Natural killer cell (primary cell): Measurements from ENCODE around the gene TMEM132A. TPM values are rescaled to one million over a fixed set of nuclear protein-coding genes. Genes with fewer than 3 reads are reported as not detected.

Experiments
- ATAC-seq, 3 donors: fragments of 150-1000 bp in 2 of 3; fragments of 200-7000 bp in 1 of 3; cut with Tn5 transposase; 1 replicate in 1 of 3; 2 replicates in 2 of 3; pipeline ENCODE4 v1.10.0; 2021; ENCODE audit warnings: mild to moderate bottlenecking in 2 of 3, moderate library complexity in 2 of 3
- DNase-seq, 2 donors: peaks; one replicate each; pipeline versions ENCODE4 v3.0.0 to v3.0.0-alpha.2; 2013 to 2021; ENCODE audit warnings: mixed read lengths in 1 of 2
- H3K27ac ChIP-seq: one replicate; pipeline ENCODE4 v1.5.1; 2013; ENCODE audit warnings: mild to moderate bottlenecking, low read length
- H3K27me3 ChIP-seq: one replicate; pipeline ENCODE4 v1.6.1; 2013; ENCODE audit warnings: low read length; ENCODE audit not compliant: control insufficient read depth, insufficient read depth
- H3K36me3 ChIP-seq: one replicate; pipeline ENCODE4 v1.6.1; 2013; ENCODE audit warnings: low read length; ENCODE audit not compliant: control insufficient read depth, insufficient read depth
- H3K4me1 ChIP-seq: one replicate; pipeline ENCODE4 v1.6.1; 2013; ENCODE audit warnings: low read length; ENCODE audit not compliant: control insufficient read depth, insufficient read depth
- H3K4me3 ChIP-seq: one replicate; pipeline ENCODE4 v1.5.1; 2013; ENCODE audit warnings: low read length
- H3K9me3 ChIP-seq: one replicate; pipeline ENCODE4 v1.6.1; 2013; ENCODE audit warnings: low read length; ENCODE audit not compliant: control insufficient read depth, insufficient read depth
- H3K27ac Mint-ChIP-seq, 2 donors: one replicate each; pipeline ENCODE4 v1.8.0; 2022; ENCODE audit warnings: mild to moderate bottlenecking in 2 of 2, mixed read lengths in 2 of 2, moderate library complexity in 1 of 2
- H3K27me3 Mint-ChIP-seq, 2 donors: one replicate each; pipeline ENCODE4 v1.8.0; 2022; ENCODE audit warnings: low read depth in 2 of 2, mixed read lengths in 2 of 2
- H3K36me3 Mint-ChIP-seq: one replicate; pipeline ENCODE4 v1.8.0; 2022; ENCODE audit warnings: mixed read lengths
- H3K4me1 Mint-ChIP-seq, 2 donors: one replicate each; pipeline ENCODE4 v1.8.0; 2022; ENCODE audit warnings: mixed read lengths in 2 of 2
- H3K4me3 Mint-ChIP-seq: one replicate; pipeline ENCODE4 v1.8.0; 2022; ENCODE audit warnings: mild to moderate bottlenecking, moderate library complexity, mixed read lengths
- H3K9me3 Mint-ChIP-seq, 2 donors: one replicate each; pipeline ENCODE4 v1.8.0; 2022; ENCODE audit warnings: mixed read lengths in 2 of 2
- WGBS: methylation state at CpG from one replicate; pipeline ENCODE4 v1.1.7; 2013; ENCODE audit warnings: missing lambda C conversion rate; ENCODE audit not compliant: insufficient coverage; 5-methylcytosine and 5-hydroxymethylcytosine counted together
- intact Hi-C: fragments of 100-400 bp; cut with micrococcal nuclease; formaldehyde crosslinking; loops from one replicate; pipeline ENCODE4 v1.14.2; 2022
- total RNA-seq, 4 donors: library from RNA; stranded (reverse); fragments of 120-200 nt in 1 of 4; gene quantifications; one replicate each; pipeline versions ENCODE4 v1.2.3 to v1.2.4, GENCODE V29; 2013 to 2022
- TF ChIP-seq, protein P1 (sequence below): fragments of 200-600 bp; IDR thresholded peaks from one replicate; pipeline ENCODE4 v1.8.0; 2022; ENCODE audit warnings: antibody characterized with exemption

The TMEM132A gene
- total RNA-seq, 3 donors from 2014 or later (not counting 1 experiment from before 2014, with no cell fraction given) = not detected

- Histone ChIP-seq H3K4me3 (no peak overlapping the region), H3K27ac (no peak overlapping the region), H3K9me3 (no peaks in the 10 kb centered on the region), H3K4me1 (peaks cover 18% of the 10 kb centered on the region), H3K27me3 (no peaks in the 10 kb centered on the region), H3K36me3 (no peaks in the 10 kb centered on the region)
- no peak overlapping the region for H3K4me3 Mint-ChIP-seq
- DNase-seq (no peak), ATAC-seq (no peak)
- intact Hi-C loops = no loop called here
- 82% methylated on average over 3 of the region's 4 CpGs for WGBS
- H3K36me3 Mint-ChIP-seq = no peaks in the 10 kb centered on the region
- H3K27ac Mint-ChIP-seq = no peak overlapping the region
- H3K27me3 Mint-ChIP-seq = peaks cover 0 to 11% of the 10 kb centered on the region in 2 donors
- TF ChIP-seq, protein P1, sequence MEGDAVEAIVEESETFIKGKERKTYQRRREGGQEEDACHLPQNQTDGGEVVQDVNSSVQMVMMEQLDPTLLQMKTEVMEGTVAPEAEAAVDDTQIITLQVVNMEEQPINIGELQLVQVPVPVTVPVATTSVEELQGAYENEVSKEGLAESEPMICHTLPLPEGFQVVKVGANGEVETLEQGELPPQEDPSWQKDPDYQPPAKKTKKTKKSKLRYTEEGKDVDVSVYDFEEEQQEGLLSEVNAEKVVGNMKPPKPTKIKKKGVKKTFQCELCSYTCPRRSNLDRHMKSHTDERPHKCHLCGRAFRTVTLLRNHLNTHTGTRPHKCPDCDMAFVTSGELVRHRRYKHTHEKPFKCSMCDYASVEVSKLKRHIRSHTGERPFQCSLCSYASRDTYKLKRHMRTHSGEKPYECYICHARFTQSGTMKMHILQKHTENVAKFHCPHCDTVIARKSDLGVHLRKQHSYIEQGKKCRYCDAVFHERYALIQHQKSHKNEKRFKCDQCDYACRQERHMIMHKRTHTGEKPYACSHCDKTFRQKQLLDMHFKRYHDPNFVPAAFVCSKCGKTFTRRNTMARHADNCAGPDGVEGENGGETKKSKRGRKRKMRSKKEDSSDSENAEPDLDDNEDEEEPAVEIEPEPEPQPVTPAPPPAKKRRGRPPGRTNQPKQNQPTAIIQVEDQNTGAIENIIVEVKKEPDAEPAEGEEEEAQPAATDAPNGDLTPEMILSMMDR = no peak
- H3K4me1 Mint-ChIP-seq = peaks cover 19 to 20% of the 10 kb centered on the region in 2 donors
- H3K9me3 Mint-ChIP-seq = no peaks in the 10 kb centered on the region
Measured at GRCh38 chr11:60966890-60967289, 42.6 kb downstream of the TMEM132A start.

DNA sequence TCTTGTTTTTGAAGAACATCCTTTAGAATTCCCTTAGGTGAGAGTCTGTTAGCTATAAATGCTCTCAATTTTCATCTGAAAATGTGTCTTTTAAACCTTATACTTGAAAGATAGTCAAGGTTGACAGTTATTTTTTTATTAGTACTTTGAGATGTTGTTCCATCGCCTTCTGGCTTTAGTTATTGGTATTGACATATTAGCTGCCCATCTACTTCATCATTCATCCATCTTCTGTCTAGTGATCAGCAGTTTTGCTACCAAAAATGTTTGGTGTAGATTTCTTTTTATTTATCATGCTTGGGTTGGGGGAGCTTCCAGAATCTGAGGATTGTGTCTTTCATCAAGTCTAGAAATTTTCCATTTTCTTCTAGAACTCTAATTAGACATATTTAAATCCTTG, 44.0 kb downstream of the TMEM132A start:
- no peaks in the 10 kb centered on the region for H3K36me3 Mint-ChIP-seq
- peaks cover 25 to 31% of the 10 kb centered on the region in 2 donors for H3K4me1 Mint-ChIP-seq
- H3K27me3 ChIP-seq = no peaks in the 10 kb centered on the region
- no peak overlapping the region for H3K27ac ChIP-seq
- TF ChIP-seq, protein P1 = no peak
- peaks cover 31% of the 10 kb centered on the region for H3K4me1 ChIP-seq
- H3K9me3 Mint-ChIP-seq = no peaks in the 10 kb centered on the region
- H3K27me3 Mint-ChIP-seq = peaks cover 0 to 11% of the 10 kb centered on the region in 2 donors
- intact Hi-C loops = no loop called here
- DNase-seq (no peak), ATAC-seq (no peak)
- no CpG with 5 or more reads among the region's 1 CpG for WGBS
- no peaks in the 10 kb centered on the region for H3K36me3 ChIP-seq
- no peaks in the 10 kb centered on the region for H3K9me3 ChIP-seq
- H3K4me3 Mint-ChIP-seq = no peak overlapping the region
- no peak overlapping the region for H3K4me3 ChIP-seq
- H3K27ac Mint-ChIP-seq = no peak overlapping the region

DNA sequence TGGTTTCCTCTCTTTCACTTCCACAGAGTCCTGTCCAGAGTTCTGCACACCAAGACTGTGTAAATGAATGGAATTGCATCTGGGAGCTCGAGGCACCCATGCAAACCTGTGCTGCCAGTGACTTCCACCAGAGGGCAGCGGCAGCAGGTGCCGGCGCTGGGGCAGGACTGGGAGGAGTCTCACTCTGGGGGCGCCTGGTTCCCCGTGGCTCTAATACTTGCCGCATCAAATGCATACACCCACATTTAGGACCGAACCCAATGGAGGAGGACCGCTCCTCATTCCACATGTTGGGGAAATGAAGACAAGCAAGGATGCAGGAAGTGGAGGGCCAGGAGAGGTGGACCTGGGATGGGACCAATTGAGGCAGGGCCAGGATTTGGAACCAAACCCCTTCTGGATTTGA, 46.1 kb downstream of the TMEM132A start:
- 10% methylated on average over 7 of the region's 9 CpGs for WGBS
- Mint-ChIP-seq H3K4me1 (peaks cover 30 to 43% of the 10 kb centered on the region in 2 donors), H3K27ac (no peak overlapping the region), H3K27me3 (peaks cover 0 to 11% of the 10 kb centered on the region in 2 donors), H3K9me3 (no peaks in the 10 kb centered on the region), H3K36me3 (no peaks in the 10 kb centered on the region), H3K4me3 (peak overlapping the region; percentile 79)
- TF ChIP-seq, protein P1 = peak; percentile 86
- Histone ChIP-seq H3K36me3 (no peaks in the 10 kb centered on the region), H3K4me3 (no peak overlapping the region), H3K27me3 (no peaks in the 10 kb centered on the region), H3K27ac (no peak overlapping the region), H3K9me3 (no peaks in the 10 kb centered on the region), H3K4me1 (peaks cover 42% of the 10 kb centered on the region)
- peak; percentile 61 to 91 for DNase-seq
- peak; percentile 81 to 95 (median 82) for ATAC-seq
- intact Hi-C loops = loop anchor here (1.0 to 2.0 kb wide), 2 partner anchors 159 to 216 kb away; no protein-coding TSS in a partner anchor

DNA sequence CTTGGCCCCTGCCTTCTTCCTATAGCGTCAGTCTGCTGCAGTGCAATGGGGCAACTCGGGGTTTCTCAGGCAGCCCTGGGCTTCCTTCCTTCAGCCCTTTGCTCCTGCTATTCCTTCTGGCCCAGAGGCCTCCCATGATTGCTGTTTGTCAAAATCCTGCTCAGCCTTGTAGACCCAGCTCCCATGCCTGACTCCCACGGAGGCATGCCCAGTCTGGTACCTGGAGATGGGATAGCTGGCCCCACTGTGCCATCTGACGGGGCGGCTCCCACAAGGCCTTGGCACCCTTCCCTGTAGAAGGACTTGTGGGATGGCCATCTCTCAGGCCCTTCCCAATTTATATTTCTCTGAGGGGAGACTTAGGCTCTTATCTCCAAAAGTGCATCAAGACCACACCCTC, 46.6 kb downstream of the TMEM132A start:
- peak in 1 of 2 donors; percentile 36 for DNase-seq
- no peaks in the 10 kb centered on the region for H3K36me3 Mint-ChIP-seq
- ATAC-seq = no peak
- H3K4me3 Mint-ChIP-seq = peak overlapping the region; percentile 89
- H3K27ac Mint-ChIP-seq = peak overlapping the region; percentile 71 to 81
- H3K36me3 ChIP-seq = no peaks in the 10 kb centered on the region
- no peaks in the 10 kb centered on the region for H3K9me3 Mint-ChIP-seq
- no peaks in the 10 kb centered on the region for H3K27me3 ChIP-seq
- peaks cover 42% of the 10 kb centered on the region for H3K4me1 ChIP-seq
- H3K4me1 Mint-ChIP-seq = peaks cover 30 to 43% of the 10 kb centered on the region in 2 donors
- 86% methylated on average over 5 of the region's 5 CpGs for WGBS
- TF ChIP-seq, protein P1 = no peak
- H3K9me3 ChIP-seq = no peaks in the 10 kb centered on the region
- peaks cover 0 to 11% of the 10 kb centered on the region in 2 donors for H3K27me3 Mint-ChIP-seq
- intact Hi-C loops = loop anchor here (1.0 to 2.0 kb wide), 2 partner anchors 158 to 216 kb away; no protein-coding TSS in a partner anchor
- no peak overlapping the region for H3K4me3 ChIP-seq
- H3K27ac ChIP-seq = no peak overlapping the region
